ENCODE measurements around the gene MYCBP2. TPM values are rescaled to one million over a fixed set of nuclear protein-coding genes. Genes with fewer than 3 reads are reported as not detected.

Gene MYCBP2
- total and polyA plus RNA-seq, 3 donors from 2014 or later, result 69.8 to 195 (median 188) TPM

DNA sequence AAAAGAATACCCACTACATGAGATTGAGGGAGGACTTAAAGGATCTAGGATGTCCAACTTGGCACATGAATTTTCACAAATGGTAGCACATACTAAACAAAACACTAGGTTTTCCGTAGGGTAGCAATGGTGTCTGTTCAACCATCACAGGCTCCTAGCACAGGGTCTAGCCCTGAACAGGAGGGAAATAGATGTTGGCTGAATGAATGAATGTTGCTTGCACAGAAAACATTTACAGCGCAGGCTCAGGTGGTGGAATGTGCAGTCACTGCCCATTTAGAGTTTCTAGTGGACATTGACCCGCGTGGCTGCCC is 1.9 kb upstream of the MYCBP2 start:
- DNase-seq, result no peak
- no peaks in the 10 kb centered on the region for H3K36me3 ChIP-seq (ENCODE audit: low read depth, missing control alignments)
- peaks cover 16% of the 10 kb centered on the region for H3K4me1 ChIP-seq
- H3K4me3 ChIP-seq, result peak overlapping the region; percentile 85 to 91
- no peaks in the 10 kb centered on the region for H3K9me3 ChIP-seq
- 2 to 5% methylated on average over 4 of the region's 4 CpGs for WGBS, 2 donors
- TF ChIP-seq POLR2A (IDR thresholded peaks at IDR 0.05), result no peak
- TF ChIP-seq, protein P1, sequence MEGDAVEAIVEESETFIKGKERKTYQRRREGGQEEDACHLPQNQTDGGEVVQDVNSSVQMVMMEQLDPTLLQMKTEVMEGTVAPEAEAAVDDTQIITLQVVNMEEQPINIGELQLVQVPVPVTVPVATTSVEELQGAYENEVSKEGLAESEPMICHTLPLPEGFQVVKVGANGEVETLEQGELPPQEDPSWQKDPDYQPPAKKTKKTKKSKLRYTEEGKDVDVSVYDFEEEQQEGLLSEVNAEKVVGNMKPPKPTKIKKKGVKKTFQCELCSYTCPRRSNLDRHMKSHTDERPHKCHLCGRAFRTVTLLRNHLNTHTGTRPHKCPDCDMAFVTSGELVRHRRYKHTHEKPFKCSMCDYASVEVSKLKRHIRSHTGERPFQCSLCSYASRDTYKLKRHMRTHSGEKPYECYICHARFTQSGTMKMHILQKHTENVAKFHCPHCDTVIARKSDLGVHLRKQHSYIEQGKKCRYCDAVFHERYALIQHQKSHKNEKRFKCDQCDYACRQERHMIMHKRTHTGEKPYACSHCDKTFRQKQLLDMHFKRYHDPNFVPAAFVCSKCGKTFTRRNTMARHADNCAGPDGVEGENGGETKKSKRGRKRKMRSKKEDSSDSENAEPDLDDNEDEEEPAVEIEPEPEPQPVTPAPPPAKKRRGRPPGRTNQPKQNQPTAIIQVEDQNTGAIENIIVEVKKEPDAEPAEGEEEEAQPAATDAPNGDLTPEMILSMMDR (IDR thresholded peaks at IDR 0.05), result no peak
- intact Hi-C loops (cut with DNase I; ENCODE audit: low total_unique reads), result no loop called here
- no peaks in the 10 kb centered on the region for H3K27me3 ChIP-seq
- H3K27ac ChIP-seq, result peak overlapping the region; percentile 83 to 89

DNA sequence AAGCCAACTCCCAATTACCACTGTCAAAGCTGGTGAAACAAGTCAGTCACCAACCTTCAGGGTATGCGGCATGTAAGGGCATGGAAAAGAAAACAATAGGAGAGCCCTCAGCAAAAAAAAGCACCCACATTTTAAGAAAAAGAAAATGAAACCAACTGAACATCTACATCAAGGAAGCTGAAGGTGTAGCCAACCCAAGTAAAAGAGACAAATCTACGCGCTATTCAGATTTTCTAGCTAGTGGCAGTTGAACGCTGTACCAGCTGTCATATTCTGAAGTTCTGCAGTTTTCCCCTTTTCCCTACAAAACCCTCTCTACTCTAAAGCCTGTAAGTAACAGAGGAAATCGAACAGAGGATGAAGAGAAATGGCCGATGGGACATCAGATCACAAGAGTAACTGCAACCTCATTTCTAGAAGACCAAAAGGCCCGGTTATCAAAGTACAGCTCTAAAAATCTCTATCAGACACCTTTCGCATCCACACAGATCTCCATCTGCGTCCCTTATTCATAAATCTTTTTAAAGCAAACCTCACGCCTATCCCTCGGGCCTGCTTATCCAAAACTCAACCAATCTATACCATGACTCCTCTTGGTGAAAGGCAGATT is 1.4 kb downstream of the MYCBP2 start:
- Histone ChIP-seq H3K9me3 (no peaks in the 10 kb centered on the region), H3K4me1 (peaks cover 18% of the 10 kb centered on the region), H3K4me3 (peak overlapping the region; percentile 95 to 98), H3K36me3 (ENCODE audit: low read depth, missing control alignments) (no peaks in the 10 kb centered on the region), H3K27me3 (no peaks in the 10 kb centered on the region), H3K27ac (peak overlapping the region in 1 of 2 donors; percentile 90)
- no peak for DNase-seq
- intact Hi-C loops (cut with DNase I; ENCODE audit: low total_unique reads), result no loop called here
- WGBS, 2 donors, result 4 to 8% methylated on average over 11 of the region's 11 CpGs
- TF ChIP-seq POLR2A (IDR thresholded peaks at IDR 0.05), result no peak
- TF ChIP-seq, protein P1 (IDR thresholded peaks at IDR 0.05), result no peak

DNA sequence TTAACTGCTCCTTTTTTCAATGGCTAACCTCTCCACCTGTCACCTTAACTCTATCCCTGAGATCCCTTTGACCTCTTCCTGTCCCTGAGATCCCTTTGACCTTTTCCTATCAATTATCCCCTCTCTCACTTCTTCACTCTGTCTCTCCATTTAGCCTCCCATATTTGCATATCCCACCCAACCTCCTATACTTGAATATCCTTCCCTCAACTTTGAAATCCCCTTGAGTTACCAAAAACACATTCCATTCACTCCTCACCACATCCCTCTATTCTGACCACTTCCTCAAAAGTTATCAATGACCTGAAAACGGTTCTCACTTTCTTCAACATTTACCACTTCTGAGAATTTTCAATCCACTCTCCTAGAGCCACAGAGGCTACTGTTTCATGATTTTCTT is 3.0 kb downstream of the MYCBP2 start:
- intact Hi-C loops (cut with DNase I; ENCODE audit: low total_unique reads), result no loop called here
- Histone ChIP-seq H3K27ac (no peak overlapping the region), H3K9me3 (no peaks in the 10 kb centered on the region), H3K4me1 (peaks cover 16% of the 10 kb centered on the region), H3K27me3 (no peaks in the 10 kb centered on the region), H3K4me3 (no peak overlapping the region), H3K36me3 (ENCODE audit: low read depth, missing control alignments) (no peaks in the 10 kb centered on the region)
- WGBS, 2 donors, result 45 to 70% methylated on average over 1 of the region's 1 CpG
- TF ChIP-seq, protein P1 (IDR thresholded peaks at IDR 0.05), result no peak
- TF ChIP-seq POLR2A (IDR thresholded peaks at IDR 0.05), result no peak
- DNase-seq, result no peak

DNA sequence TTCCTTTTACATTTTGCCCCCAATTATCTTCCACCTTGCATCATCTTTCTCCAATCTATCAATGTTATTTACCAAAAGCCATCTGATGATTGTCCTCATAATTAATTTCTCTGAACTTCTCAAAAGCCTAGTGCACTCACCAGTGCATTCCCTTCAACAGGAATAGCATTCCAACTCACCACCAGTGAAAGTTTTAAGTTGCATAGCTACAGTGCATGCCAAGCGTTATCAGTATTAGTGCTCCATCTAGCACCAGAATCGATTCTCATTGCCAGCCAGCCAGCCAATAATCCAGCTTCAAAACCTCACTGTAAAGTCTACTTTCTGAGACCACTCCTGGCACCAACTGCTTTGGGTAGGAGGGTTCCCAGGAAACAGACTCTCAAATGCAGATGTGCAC is 7.4 kb downstream of the MYCBP2 start:
- TF ChIP-seq POLR2A (IDR thresholded peaks at IDR 0.05), result no peak
- TF ChIP-seq, protein P1 (IDR thresholded peaks at IDR 0.05), result no peak
- Histone ChIP-seq H3K4me1 (peaks cover 10% of the 10 kb centered on the region), H3K27ac (no peak overlapping the region), H3K4me3 (no peak overlapping the region), H3K36me3 (ENCODE audit: low read depth, missing control alignments) (no peaks in the 10 kb centered on the region), H3K27me3 (no peaks in the 10 kb centered on the region), H3K9me3 (no peaks in the 10 kb centered on the region)
- WGBS, 2 donors, result 61 to 81% methylated on average over 2 of the region's 2 CpGs
- intact Hi-C loops (cut with DNase I; ENCODE audit: low total_unique reads), result no loop called here
- DNase-seq, result no peak

DNA sequence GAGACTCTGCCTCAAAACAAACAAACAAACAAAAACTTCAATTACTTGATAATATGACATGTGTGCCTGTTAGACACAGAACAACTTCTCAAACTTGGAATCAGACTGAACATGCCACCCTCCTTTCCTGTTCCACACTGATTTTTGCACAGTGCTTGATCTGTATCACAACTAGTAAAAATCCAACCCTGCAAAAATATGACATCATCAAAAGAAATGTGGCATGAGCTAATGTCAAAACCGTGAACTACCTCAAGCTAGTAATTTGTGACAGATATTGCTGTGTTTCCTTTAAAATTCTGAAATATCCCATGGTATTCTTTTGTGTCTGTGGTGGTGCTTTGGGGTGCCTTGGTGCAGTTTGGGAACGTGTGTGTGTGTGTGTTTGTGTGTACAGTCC is 8.2 kb downstream of the MYCBP2 start:
- Histone ChIP-seq H3K9me3 (no peaks in the 10 kb centered on the region), H3K36me3 (ENCODE audit: low read depth, missing control alignments) (no peaks in the 10 kb centered on the region), H3K4me1 (peaks cover 10% of the 10 kb centered on the region), H3K27me3 (no peaks in the 10 kb centered on the region), H3K27ac (no peak overlapping the region), H3K4me3 (no peak overlapping the region)
- intact Hi-C loops (cut with DNase I; ENCODE audit: low total_unique reads), result no loop called here
- WGBS, 2 donors, result 70 to 79% methylated on average over 2 of the region's 2 CpGs
- DNase-seq, result no peak
- TF ChIP-seq, protein P1 (IDR thresholded peaks at IDR 0.05), result no peak
- no peak for TF ChIP-seq POLR2A (IDR thresholded peaks at IDR 0.05)
